Upper lobe of left lung (tissue), 6 donors: ENCODE measurements around the gene CFAP91. TPM values are rescaled to one million over a fixed set of nuclear protein-coding genes. Genes with fewer than 3 reads are reported as not detected.
A peak's percentile ranks its signal among the peaks of the same experiment; 100 is the strongest.

Source experiments
- ATAC-seq, 2 donors: fragments of 200-7000 bp; cut with Tn5 transposase; one replicate each; pipeline ENCODE4 v1.9.1; 2022; ENCODE audit warnings: mild to moderate bottlenecking in 2 of 2, moderate library complexity in 2 of 2; ENCODE audit not compliant: low FRiP score in 2 of 2
- DNase-seq, 2 donors: peaks; one replicate each; pipeline ENCODE4 v3.0.0-alpha.2; 2019 to 2020
- H3K27ac ChIP-seq, 4 donors: fragments of 200-600 bp; sonication (generic); one replicate each; pipeline ENCODE4 v1.5.1; 2016 to 2019
- H3K27me3 ChIP-seq, 4 donors: fragments of 200-600 bp; sonication (generic); one replicate each; pipeline ENCODE4 v1.5.1; 2017 to 2019
- H3K36me3 ChIP-seq, 4 donors: fragments of 200-600 bp; sonication (generic); one replicate each; pipeline ENCODE4 v1.5.1; 2016 to 2019
- H3K4me1 ChIP-seq, 4 donors: fragments of 200-600 bp; sonication (generic); one replicate each; pipeline ENCODE4 v1.5.1; 2018 to 2019
- H3K4me3 ChIP-seq, 4 donors: fragments of 200-600 bp; sonication (generic); one replicate each; pipeline ENCODE4 v1.5.1; 2017 to 2019; ENCODE audit warnings: mild to moderate bottlenecking in 2 of 4, moderate library complexity in 1 of 4
- H3K9me3 ChIP-seq, 4 donors: fragments of 200-600 bp; sonication (generic); one replicate each; pipeline ENCODE4 v1.5.1; 2018 to 2019
- EP300 ChIP-seq, 4 donors: sonication (generic); formaldehyde crosslinking; IDR thresholded peaks; one replicate each; pipeline ENCODE4 v1.5.1; 2017; ENCODE audit warnings: antibody characterized with exemption in 4 of 4, control low read depth in 2 of 4
- POLR2A ChIP-seq, 4 donors: fragments of 450-650 bp; IDR thresholded peaks; one replicate each; pipeline ENCODE4 v1.5.1; 2016 to 2017; ENCODE audit warnings: antibody characterized with exemption in 4 of 4, mild to moderate bottlenecking in 2 of 4
- POLR2AphosphoS5 ChIP-seq, 2 donors: sonication (generic); formaldehyde crosslinking; IDR thresholded peaks; one replicate each; pipeline ENCODE4 v1.5.1; 2017; ENCODE audit warnings: antibody characterized with exemption in 2 of 2
- WGBS, 2 donors: methylation state at CpG; one replicate each; pipeline ENCODE4 v1.1.5; 2017 to 2018; 5-methylcytosine and 5-hydroxymethylcytosine counted together
- total RNA-seq, 6 donors: library from RNA; depleted of rRNA in 4 of 6; stranded (reverse); fragments of >200 nt in 4 of 6; gene quantifications; one replicate each; pipeline versions ENCODE4 v1.1.0 to v1.2.1, GENCODE V29; 2016 to 2021
- TF ChIP-seq, protein P1 (sequence below), 6 experiments: fragments of 450-650 bp in 4 of 6; fragments of 200-600 bp in 2 of 6; sonication (generic) in 2 of 6; IDR thresholded peaks; one replicate each; pipeline ENCODE4 v1.5.1; 2016 to 2019; ENCODE audit warnings: antibody characterized with exemption in 6 of 6
- donor health status: DM: no; HTN: no; CAD: no; lungs with moderate emphysema.
- donor health status: DM: no; HTN: yes; CAD: no; lungs with severe emphysema.

CFAP91 gene
- total RNA-seq, 6 donors from 2014 or later: 2.3 to 47.8 (median 6.6) TPM

DNA sequence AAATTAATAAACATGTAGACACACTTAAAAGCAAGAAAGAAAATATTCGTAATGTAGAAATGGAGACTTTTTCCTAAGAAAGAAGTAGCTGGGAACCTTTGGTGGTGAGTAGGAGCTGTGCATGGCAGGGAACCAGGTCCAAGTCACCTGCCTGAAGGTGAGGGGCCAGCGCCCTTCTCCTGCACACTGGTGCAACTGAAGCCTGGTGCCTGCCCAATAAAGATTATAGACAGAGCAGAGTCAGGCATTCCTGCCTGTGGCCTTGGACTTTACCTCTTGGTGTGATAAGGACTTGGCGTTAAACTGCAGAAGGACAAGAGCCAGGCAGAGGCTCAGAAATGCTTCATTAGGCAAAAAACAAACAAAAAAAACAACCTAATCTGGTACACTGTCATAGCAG, 14.2 kb downstream of the CFAP91 start:
- Histone ChIP-seq H3K4me3 (no peak overlapping the region), H3K27me3 (no peaks in the 10 kb centered on the region), H3K27ac (no peak overlapping the region), H3K36me3 (peaks cover 0 to 5% (median 0%) of the 10 kb centered on the region in 4 donors), H3K4me1 (no peaks in the 10 kb centered on the region), H3K9me3 (no peaks in the 10 kb centered on the region)
- WGBS, 2 donors: 92 to 97% methylated on average over 3 of the region's 3 CpGs
- DNase-seq: no peak
- TF ChIP-seq POLR2A (IDR thresholded peaks at IDR 0.05) (no peak), POLR2AphosphoS5 (IDR thresholded peaks at IDR 0.05) (no peak), EP300 (IDR thresholded peaks at IDR 0.05) (no peak)
- TF ChIP-seq, protein P1, sequence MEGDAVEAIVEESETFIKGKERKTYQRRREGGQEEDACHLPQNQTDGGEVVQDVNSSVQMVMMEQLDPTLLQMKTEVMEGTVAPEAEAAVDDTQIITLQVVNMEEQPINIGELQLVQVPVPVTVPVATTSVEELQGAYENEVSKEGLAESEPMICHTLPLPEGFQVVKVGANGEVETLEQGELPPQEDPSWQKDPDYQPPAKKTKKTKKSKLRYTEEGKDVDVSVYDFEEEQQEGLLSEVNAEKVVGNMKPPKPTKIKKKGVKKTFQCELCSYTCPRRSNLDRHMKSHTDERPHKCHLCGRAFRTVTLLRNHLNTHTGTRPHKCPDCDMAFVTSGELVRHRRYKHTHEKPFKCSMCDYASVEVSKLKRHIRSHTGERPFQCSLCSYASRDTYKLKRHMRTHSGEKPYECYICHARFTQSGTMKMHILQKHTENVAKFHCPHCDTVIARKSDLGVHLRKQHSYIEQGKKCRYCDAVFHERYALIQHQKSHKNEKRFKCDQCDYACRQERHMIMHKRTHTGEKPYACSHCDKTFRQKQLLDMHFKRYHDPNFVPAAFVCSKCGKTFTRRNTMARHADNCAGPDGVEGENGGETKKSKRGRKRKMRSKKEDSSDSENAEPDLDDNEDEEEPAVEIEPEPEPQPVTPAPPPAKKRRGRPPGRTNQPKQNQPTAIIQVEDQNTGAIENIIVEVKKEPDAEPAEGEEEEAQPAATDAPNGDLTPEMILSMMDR (IDR thresholded peaks at IDR 0.05): no peak
- ATAC-seq: no peak

GRCh38 chr3:119717520-119717919, 14.7 kb downstream of the CFAP91 start:
- Histone ChIP-seq H3K36me3 (peaks cover 0 to 5% (median 0%) of the 10 kb centered on the region in 4 donors), H3K27ac (no peak overlapping the region), H3K4me3 (no peak overlapping the region), H3K4me1 (no peaks in the 10 kb centered on the region), H3K9me3 (no peaks in the 10 kb centered on the region), H3K27me3 (no peaks in the 10 kb centered on the region)
- DNase-seq (no peak), ATAC-seq (no peak)
- TF ChIP-seq, protein P1 (IDR thresholded peaks at IDR 0.05): no peak
- TF ChIP-seq POLR2AphosphoS5 (IDR thresholded peaks at IDR 0.05): no peak
- TF ChIP-seq EP300 (IDR thresholded peaks at IDR 0.05): no peak
- no peak for TF ChIP-seq POLR2A (IDR thresholded peaks at IDR 0.05)
- 87 to 88% methylated on average over 5 of the region's 5 CpGs for WGBS, 2 donors

DNA sequence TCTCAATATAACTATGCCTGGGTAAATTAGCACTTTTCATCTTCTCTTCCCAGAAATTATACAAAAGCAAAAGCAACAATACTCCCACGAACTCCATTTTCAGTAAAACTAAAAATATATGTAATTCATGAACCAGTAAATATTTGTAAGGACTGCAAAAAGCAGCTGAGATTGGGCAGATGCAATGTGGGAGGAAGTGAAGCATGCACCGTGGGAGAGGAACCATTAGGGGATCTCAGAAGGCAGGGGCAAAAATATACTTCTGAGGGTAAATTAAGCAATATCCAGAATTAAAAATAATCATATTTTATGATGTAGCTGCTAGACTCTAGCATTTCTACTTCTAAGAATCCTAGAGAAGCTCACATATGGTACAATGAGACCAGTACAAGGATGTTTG, 20.2 kb downstream of the CFAP91 start:
- H3K4me1 ChIP-seq: no peaks in the 10 kb centered on the region
- DNase-seq (no peak), ATAC-seq (no peak)
- no peak overlapping the region for H3K27ac ChIP-seq
- WGBS, 2 donors: 49 to 55% methylated on average over 2 of the region's 2 CpGs
- H3K9me3 ChIP-seq: no peaks in the 10 kb centered on the region
- no peaks in the 10 kb centered on the region for H3K27me3 ChIP-seq
- H3K36me3 ChIP-seq: peaks cover 0 to under 1% (median 0%) of the 10 kb centered on the region in 4 donors
- TF ChIP-seq, protein P1 (IDR thresholded peaks at IDR 0.05): no peak
- TF ChIP-seq EP300 (IDR thresholded peaks at IDR 0.05) (no peak), POLR2A (IDR thresholded peaks at IDR 0.05) (no peak), POLR2AphosphoS5 (IDR thresholded peaks at IDR 0.05) (no peak)
- no peak overlapping the region for H3K4me3 ChIP-seq

- WGBS, 2 donors: 70 to 72% methylated on average over 2 of the region's 2 CpGs
- ATAC-seq: no peak
- H3K9me3 ChIP-seq: no peaks in the 10 kb centered on the region
- H3K36me3 ChIP-seq: no peaks in the 10 kb centered on the region
- DNase-seq: no peak
- no peak overlapping the region for H3K4me3 ChIP-seq
- H3K4me1 ChIP-seq: no peaks in the 10 kb centered on the region
- H3K27ac ChIP-seq: peak overlapping the region in 2 of 4 donors; percentile 9 to 62
- TF ChIP-seq EP300 (IDR thresholded peaks at IDR 0.05) (peak in 1 of 4 donors; percentile 60), POLR2AphosphoS5 (IDR thresholded peaks at IDR 0.05) (no peak)
- TF ChIP-seq, protein P1 (IDR thresholded peaks at IDR 0.05): no peak
- no peaks in the 10 kb centered on the region for H3K27me3 ChIP-seq
Observed at GRCh38 chr3:119726909-119727308, 24.1 kb downstream of the CFAP91 start.

GRCh38 chr3:119729996-119730395, 27.2 kb downstream of the CFAP91 start:
- ATAC-seq (no peak), DNase-seq (no peak)
- no peaks in the 10 kb centered on the region for H3K9me3 ChIP-seq
- H3K27ac ChIP-seq: no peak overlapping the region
- no peaks in the 10 kb centered on the region for H3K4me1 ChIP-seq
- TF ChIP-seq, protein P1 (IDR thresholded peaks at IDR 0.05): no peak
- TF ChIP-seq POLR2AphosphoS5 (IDR thresholded peaks at IDR 0.05) (no peak), EP300 (IDR thresholded peaks at IDR 0.05) (no peak), POLR2A (IDR thresholded peaks at IDR 0.05) (no peak)
- no peaks in the 10 kb centered on the region for H3K36me3 ChIP-seq
- no peaks in the 10 kb centered on the region for H3K27me3 ChIP-seq
- no peak overlapping the region for H3K4me3 ChIP-seq
- 92 to 94% methylated on average over 6 of the region's 6 CpGs for WGBS, 2 donors
